Transverse colon (tissue), 4 donors: Measurements from ENCODE around the gene GRAP2. TPM values are rescaled to one million over a fixed set of nuclear protein-coding genes. Genes with fewer than 3 reads are reported as not detected.
A peak's percentile ranks its signal among the peaks of the same experiment; 100 is the strongest.

Source experiments
- DNase-seq: peaks from one replicate; pipeline ENCODE4 v3.0.0-alpha.2; 2019
- H3K27ac ChIP-seq, 4 donors: fragments of 200-600 bp; sonication (generic); 2 replicates each; pipeline ENCODE4 v1.5.1; 2016 to 2018; ENCODE audit warnings: inconsistent platforms in 4 of 4
- H3K27me3 ChIP-seq: fragments of 200-600 bp; sonication (generic); 2 replicates; pipeline ENCODE4 v1.5.1; 2017; ENCODE audit warnings: inconsistent platforms
- H3K36me3 ChIP-seq, 4 donors: fragments of 200-600 bp; sonication (generic); 2 replicates each; pipeline ENCODE4 v1.5.1; 2017 to 2019; ENCODE audit warnings: inconsistent platforms in 4 of 4
- H3K4me1 ChIP-seq, 4 donors: fragments of 200-600 bp; sonication (generic); 2 replicates each; pipeline ENCODE4 v1.5.1; 2017 to 2020; ENCODE audit warnings: inconsistent platforms in 4 of 4
- H3K4me3 ChIP-seq, 4 donors: fragments of 200-600 bp; sonication (generic); 1 replicate in 1 of 4; 2 replicates in 3 of 4; pipeline versions ENCODE4 v1.5.1 to v1.6.1; 2017 to 2019; ENCODE audit warnings: inconsistent platforms in 4 of 4
- H3K9me3 ChIP-seq, 2 donors: fragments of 200-600 bp; sonication (generic); 2 replicates each; pipeline ENCODE4 v1.5.1; 2017 to 2019; ENCODE audit warnings: inconsistent platforms in 2 of 2
- CTCF ChIP-seq, 5 experiments: fragments of 200-600 bp in 3 of 5; fragments of 450-650 bp in 2 of 5; sonication (generic) in 3 of 5; IDR thresholded peaks; 1 replicate in 2 of 5; 2 replicates in 3 of 5; pipeline ENCODE4 v1.5.1; 2016 to 2017; ENCODE audit warnings: antibody characterized with exemption in 5 of 5, inconsistent platforms in 3 of 5, mild to moderate bottlenecking in 2 of 5, moderate library complexity in 1 of 5
- EP300 ChIP-seq: sonication (generic); formaldehyde crosslinking; IDR thresholded peaks from one replicate; pipeline ENCODE4 v1.6.1; 2017; ENCODE audit warnings: antibody characterized with exemption, low read depth
- POLR2A ChIP-seq: fragments of 450-650 bp; IDR thresholded peaks from one replicate; pipeline ENCODE4 v1.6.1; 2016; ENCODE audit warnings: antibody characterized with exemption, mild to moderate bottlenecking, moderate library complexity
- POLR2AphosphoS5 ChIP-seq, 3 donors: sonication (generic); formaldehyde crosslinking; IDR thresholded peaks; one replicate each; pipeline ENCODE4 v1.6.1; 2016; ENCODE audit warnings: antibody characterized with exemption in 3 of 3
- WGBS, 2 donors: methylation state at CpG; one replicate each; pipeline ENCODE4 v1.1.5; 2018; ENCODE audit warnings: low coverage in 1 of 2; 5-methylcytosine and 5-hydroxymethylcytosine counted together
- in situ Hi-C, 4 donors: fragments of 200-750 bp; cut with MboI; loops; one replicate each; pipeline versions ENCODE4 v1.15.0 to v1.15.1; 2017; ENCODE audit warnings: low sequenced_read_pairs in 3 of 4, low pct_ligation_motif_present in 1 of 4, low pct_unique_long_range_greater_than_20kb in 1 of 4
- intact Hi-C: fragments of 100-400 bp; cut with DNase I; formaldehyde crosslinking; loops from one replicate; pipeline ENCODE4 v1.15.1; 2023; ENCODE audit warnings: low total_unique reads
- total RNA-seq, 4 donors: library from RNA; depleted of rRNA; stranded (reverse); fragments of >200 nt; gene quantifications; one replicate each; pipeline ENCODE4 v1.1.0, GENCODE V29; 2016

Gene GRAP2
- total RNA-seq, 4 donors from 2014 or later, result 0.60 to 28.4 (median 4.9) TPM

- TF ChIP-seq POLR2AphosphoS5 (IDR thresholded peaks at IDR 0.05) (no peak), EP300 (no peak), CTCF (IDR thresholded peaks at IDR 0.05) (no peak), POLR2A (no peak)
- WGBS, 2 donors, result 96% methylated on average over 2 of the region's 2 CpGs; no CpG with 5 or more reads in 1 of the 2 donors
- peaks cover 3% of the 10 kb centered on the region for H3K27me3 ChIP-seq
- H3K4me3 ChIP-seq, result no peak overlapping the region
- no peaks in the 10 kb centered on the region for H3K4me1 ChIP-seq
- no peaks in the 10 kb centered on the region for H3K9me3 ChIP-seq
- peak overlapping the region in 3 of 4 donors; percentile 21 to 26 (median 25) for H3K27ac ChIP-seq
- no peak for DNase-seq
- intact Hi-C loops (no loop called here), in situ Hi-C loops (no loop called here)
- no peaks in the 10 kb centered on the region for H3K36me3 ChIP-seq
Observed at GRCh38 chr22:39908136-39908535, 7.3 kb downstream of the GRAP2 start.

GRCh38 chr22:39908737-39909136 is 7.9 kb downstream of the GRAP2 start:
- TF ChIP-seq EP300 (no peak), CTCF (IDR thresholded peaks at IDR 0.05) (no peak), POLR2A (no peak), POLR2AphosphoS5 (IDR thresholded peaks at IDR 0.05) (no peak)
- Histone ChIP-seq H3K27ac (peak overlapping the region in 1 of 4 donors; percentile 26), H3K9me3 (no peaks in the 10 kb centered on the region), H3K36me3 (no peaks in the 10 kb centered on the region), H3K4me3 (no peak overlapping the region), H3K4me1 (no peaks in the 10 kb centered on the region), H3K27me3 (peaks cover 3% of the 10 kb centered on the region)
- WGBS, 2 donors, result 73 to 81% methylated on average over 3 to 5 of the region's 5 CpGs
- in situ Hi-C loops, result no loop called here
- intact Hi-C loops, result no loop called here
- DNase-seq, result no peak

- H3K27ac ChIP-seq, result peak overlapping the region in 1 of 4 donors; percentile 5
- intact Hi-C loops (no loop called here), in situ Hi-C loops (no loop called here)
- H3K4me3 ChIP-seq, result no peak overlapping the region
- no peaks in the 10 kb centered on the region for H3K36me3 ChIP-seq
- H3K9me3 ChIP-seq, result no peaks in the 10 kb centered on the region
- no peaks in the 10 kb centered on the region for H3K4me1 ChIP-seq
- peaks cover 3% of the 10 kb centered on the region for H3K27me3 ChIP-seq
- no peak for TF ChIP-seq POLR2AphosphoS5 (IDR thresholded peaks at IDR 0.05)
- TF ChIP-seq CTCF (IDR thresholded peaks at IDR 0.05), result no peak
- no peak for TF ChIP-seq EP300
- no peak for TF ChIP-seq POLR2A
- WGBS, 2 donors, result 69 to 79% methylated on average over 9 of the region's 9 CpGs
- DNase-seq, result no peak
Observed at GRCh38 chr22:39910876-39911613, 10.2 kb downstream of the GRAP2 start.

- intact Hi-C loops (no loop called here), in situ Hi-C loops (no loop called here)
- TF ChIP-seq EP300, result no peak
- TF ChIP-seq POLR2A, result no peak
- TF ChIP-seq POLR2AphosphoS5 (IDR thresholded peaks at IDR 0.05), result no peak
- TF ChIP-seq CTCF (IDR thresholded peaks at IDR 0.05), result no peak
- Histone ChIP-seq H3K27me3 (peaks cover 3% of the 10 kb centered on the region), H3K27ac (peak overlapping the region in 1 of 4 donors; percentile 11), H3K4me1 (peaks cover 0 to 3% (median 0%) of the 10 kb centered on the region in 4 donors), H3K36me3 (no peaks in the 10 kb centered on the region), H3K4me3 (no peak overlapping the region), H3K9me3 (no peaks in the 10 kb centered on the region)
- 80 to 89% methylated on average over 3 to 5 of the region's 5 CpGs for WGBS, 2 donors
- DNase-seq, result no peak
Observed at GRCh38 chr22:39913321-39913720, 12.4 kb downstream of the GRAP2 start.
